GM19395 (cell line): ENCODE results near the gene CP.

Experiments
- ATAC-seq: cut with Tn5 transposase; IDR thresholded peaks from one replicate; pipeline ENCODE4 v1.9.1; 2021; ENCODE audit warnings: mild to moderate bottlenecking, moderate library complexity; ENCODE audit not compliant: unreplicated experiment

CP gene

GRCh38 chr3:149186721-149187120 lies 34.9 kb downstream of the CP start:
- ATAC-seq: no peak

DNA sequence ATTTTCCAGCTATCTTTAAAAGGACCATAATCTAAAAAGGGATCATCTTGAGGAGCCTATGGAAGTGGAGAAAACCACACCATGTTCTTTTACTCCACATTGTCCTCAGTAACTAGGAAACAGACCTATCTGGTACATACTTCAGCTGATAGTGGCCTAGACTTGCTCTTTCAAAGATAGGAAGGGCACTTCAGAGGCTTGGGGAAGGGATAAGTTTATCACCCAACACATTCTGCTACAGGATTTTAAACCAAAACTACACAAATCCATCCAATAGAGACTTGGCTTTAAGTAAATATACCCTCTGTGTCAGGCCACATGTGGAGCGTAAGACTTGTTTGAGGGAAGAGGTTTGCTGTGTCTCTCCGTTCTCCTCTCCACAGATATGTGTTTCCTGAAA lies 35.4 kb downstream of the CP start:
- ATAC-seq: no peak

- no peak for ATAC-seq
Observed at GRCh38 chr3:149181182-149181581, 40.4 kb downstream of the CP start.

DNA sequence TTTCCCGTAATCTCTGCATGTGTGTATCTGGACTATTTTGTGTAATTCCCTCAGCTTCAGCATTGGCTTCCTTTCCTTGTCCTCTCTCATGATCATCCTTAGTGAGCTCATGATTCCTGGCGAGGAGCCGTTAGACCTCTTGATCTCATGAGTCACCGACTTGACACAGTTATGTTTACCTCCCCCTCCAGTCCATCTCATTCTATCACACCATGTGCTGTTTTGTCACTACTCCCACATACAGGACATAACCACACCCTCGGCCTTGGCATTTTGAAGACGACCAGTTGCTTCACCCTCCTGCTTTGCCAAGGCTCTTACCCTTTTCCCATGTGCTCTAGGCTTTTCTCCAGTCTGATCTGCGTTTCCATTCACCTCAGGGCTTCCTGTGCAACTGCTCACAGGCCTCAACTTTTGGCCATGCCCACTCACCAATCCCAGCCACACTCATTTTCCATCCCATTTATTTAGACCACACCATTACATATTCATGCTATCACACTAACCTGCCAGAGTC lies 41.5 kb downstream of the CP start:
- no peak for ATAC-seq

GRCh38 chr3:149179220-149179619 lies 42.4 kb downstream of the CP start:
- ATAC-seq: no peak

DNA sequence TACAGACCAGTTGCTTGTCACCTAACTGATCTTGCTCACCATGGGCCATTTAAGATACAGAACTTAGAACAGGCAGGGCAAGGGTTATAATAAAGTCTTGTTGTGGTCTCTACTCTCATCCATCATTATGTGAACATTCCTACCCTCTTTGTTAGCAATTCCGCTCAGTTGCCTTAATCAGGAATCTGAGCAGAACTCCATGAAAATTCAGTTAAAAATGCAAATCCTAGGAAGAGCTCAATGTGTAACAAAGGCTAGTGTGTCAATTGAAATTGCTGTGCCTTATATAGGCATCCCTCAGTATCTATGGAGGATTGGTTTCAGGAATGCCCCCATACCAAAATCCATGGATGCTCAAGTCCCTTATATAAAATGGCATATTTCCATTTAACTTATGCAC lies 44.5 kb downstream of the CP start:
- no peak for ATAC-seq

GRCh38 chr3:149174901-149175300 lies 46.7 kb downstream of the CP start:
- ATAC-seq: peak; percentile 94

DNA sequence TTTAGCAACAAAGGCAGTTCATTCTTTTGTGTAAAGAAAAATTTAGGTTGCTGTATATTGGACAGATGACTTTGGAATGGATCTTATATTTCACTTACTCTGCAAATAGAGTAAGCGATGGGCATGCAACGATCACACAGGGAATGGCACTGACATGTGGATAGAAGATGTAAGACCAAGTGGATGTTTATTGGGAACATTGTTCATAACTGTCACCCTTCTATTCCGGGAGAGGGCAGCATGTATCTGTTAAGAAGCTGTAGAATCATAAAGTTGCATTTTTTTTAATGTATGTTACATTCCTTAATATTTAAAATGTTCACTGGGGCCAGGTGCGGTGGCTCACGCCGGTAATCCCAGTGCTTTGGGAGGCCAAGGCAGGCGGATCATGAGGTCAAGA lies 51.0 kb downstream of the CP start:
- ATAC-seq: no peak

DNA sequence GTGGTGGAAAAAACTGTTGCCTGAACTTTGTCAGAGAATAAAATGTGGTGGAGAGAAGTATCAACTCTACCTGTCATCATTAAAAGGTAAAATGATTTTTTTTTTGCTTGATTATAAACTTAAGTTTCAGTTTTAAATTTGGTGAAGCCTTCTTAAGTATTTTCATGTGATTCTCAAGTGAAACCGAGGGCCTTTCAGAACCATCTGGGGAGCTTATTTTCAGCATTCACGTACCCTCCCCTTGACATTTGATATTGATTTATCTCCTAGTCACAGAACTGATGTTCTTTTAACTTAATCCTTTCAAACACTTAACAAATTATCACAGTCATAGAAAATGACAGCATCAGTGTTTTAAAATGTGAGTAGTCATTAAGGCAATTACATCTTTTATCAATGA lies 53.7 kb downstream of the CP start:
- ATAC-seq: no peak

GRCh38 chr3:149163066-149163465 lies 58.6 kb downstream of the CP start:
- ATAC-seq: no peak

DNA sequence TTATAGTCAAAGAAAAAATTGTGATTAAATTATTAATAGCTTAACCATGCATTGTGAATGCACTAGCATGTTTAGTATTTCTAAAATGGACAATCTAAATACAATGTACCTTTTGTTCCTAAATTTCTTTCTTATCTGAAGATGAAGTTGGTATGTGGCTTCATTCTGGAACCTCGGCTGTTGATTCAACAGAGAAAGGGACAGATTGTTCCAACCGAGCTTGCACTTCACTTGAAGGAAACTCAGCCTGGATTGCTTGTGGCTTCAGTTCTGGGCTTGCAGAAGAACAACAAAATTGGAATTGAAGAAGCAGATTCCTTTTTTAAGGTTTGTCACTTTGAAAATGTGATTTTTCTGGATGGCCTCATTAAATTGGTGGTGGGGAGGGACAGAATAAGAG lies 59.6 kb downstream of the CP start:
- no peak for ATAC-seq

DNA sequence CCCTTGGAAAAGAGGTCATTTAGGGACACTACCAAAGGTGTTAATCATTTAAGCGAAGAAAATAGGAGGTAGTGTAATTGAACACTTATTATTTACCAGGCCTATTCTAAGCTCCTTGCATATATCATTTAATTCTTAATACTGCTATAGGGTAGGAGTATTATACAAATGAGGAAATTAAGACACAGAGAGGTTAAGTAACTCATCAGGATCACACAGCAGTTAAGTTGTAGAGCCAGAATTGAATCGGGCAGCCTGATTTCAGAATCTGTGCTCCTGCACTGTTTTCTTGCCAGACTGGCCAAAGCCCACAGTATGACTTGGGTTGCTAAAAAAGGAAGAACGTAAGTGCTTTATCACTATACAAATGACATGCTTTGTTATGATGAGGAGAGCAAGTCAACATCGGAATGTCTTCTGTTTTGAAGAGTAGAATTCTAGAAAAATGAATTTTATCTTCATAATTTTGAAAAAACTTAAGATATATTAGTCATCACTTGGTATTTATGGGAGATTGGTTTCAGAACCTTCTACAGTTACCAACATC lies 60.8 kb downstream of the CP start:
- ATAC-seq: no peak

DNA sequence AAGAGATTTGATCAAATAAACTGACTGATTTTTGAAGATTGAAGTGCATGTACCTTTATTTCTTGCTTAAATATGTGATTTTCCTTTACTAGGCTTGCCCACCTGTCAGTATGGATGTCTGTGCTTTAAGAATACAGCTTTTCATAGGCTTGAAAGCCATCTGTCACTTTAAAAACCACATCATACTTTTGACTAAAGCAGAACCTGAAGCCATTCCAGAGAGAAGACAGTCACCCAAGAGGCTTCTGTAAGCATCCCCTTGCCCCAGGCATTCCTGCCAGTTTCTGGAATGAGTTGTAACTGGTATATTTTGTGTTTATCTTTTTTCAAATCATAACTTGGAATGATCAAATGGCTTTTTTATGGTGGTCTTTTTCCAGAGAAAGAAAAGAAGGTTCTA lies 68.2 kb downstream of the CP start:
- ATAC-seq: no peak

GRCh38 chr3:149152420-149152819 lies 69.2 kb downstream of the CP start:
- peak; percentile 95 for ATAC-seq

GRCh38 chr3:149151843-149152242 lies 69.8 kb downstream of the CP start:
- no peak for ATAC-seq

GRCh38 chr3:149150436-149150835 lies 71.2 kb downstream of the CP start:
- no peak for ATAC-seq

GRCh38 chr3:149145974-149146373 lies 75.7 kb downstream of the CP start:
- ATAC-seq: peak; percentile 84

GRCh38 chr3:149145356-149145755 lies 76.3 kb downstream of the CP start:
- no peak for ATAC-seq

DNA sequence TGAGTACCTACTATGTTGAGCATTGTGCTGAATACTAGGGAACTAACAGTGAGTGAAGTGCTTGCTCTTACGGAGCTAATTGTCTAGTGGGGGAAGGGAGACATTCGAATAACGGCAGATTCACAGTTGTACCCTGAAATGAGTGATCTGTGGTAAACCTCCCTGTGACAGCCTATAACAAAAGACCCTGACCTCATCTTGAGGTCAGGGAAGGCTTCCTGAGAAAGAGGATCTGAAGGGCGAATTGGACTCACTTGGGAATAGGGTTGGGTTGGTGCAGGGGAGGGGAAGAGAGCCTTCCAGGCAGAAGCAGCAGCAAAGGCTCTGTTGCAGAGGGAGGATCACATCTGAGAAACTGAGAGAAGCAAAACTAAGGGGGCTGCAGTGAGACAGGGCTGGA lies 78.9 kb downstream of the CP start:
- no peak for ATAC-seq

- ATAC-seq: no peak
Observed at GRCh38 chr3:149134575-149134974, 87.1 kb downstream of the CP start.

DNA sequence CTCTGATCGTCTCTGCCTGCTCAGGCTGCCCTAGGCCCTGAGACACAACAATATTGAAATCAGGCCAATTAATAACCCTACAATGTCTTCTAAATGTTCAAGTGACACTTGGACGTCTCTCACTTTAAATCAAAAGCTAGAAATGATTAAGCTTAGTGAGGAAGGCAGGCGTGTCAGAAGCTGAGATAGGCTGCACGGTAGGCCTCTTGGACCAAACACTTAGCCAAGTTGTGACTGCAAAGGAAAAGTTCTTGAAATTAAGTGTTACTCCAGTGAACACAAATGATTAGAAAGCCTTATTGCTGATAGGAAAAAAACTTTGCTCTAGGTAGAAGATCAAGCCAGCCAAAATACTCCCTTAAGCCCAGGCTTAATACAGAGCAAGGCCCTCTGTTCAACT lies 90.0 kb downstream of the CP start:
- no peak for ATAC-seq

DNA sequence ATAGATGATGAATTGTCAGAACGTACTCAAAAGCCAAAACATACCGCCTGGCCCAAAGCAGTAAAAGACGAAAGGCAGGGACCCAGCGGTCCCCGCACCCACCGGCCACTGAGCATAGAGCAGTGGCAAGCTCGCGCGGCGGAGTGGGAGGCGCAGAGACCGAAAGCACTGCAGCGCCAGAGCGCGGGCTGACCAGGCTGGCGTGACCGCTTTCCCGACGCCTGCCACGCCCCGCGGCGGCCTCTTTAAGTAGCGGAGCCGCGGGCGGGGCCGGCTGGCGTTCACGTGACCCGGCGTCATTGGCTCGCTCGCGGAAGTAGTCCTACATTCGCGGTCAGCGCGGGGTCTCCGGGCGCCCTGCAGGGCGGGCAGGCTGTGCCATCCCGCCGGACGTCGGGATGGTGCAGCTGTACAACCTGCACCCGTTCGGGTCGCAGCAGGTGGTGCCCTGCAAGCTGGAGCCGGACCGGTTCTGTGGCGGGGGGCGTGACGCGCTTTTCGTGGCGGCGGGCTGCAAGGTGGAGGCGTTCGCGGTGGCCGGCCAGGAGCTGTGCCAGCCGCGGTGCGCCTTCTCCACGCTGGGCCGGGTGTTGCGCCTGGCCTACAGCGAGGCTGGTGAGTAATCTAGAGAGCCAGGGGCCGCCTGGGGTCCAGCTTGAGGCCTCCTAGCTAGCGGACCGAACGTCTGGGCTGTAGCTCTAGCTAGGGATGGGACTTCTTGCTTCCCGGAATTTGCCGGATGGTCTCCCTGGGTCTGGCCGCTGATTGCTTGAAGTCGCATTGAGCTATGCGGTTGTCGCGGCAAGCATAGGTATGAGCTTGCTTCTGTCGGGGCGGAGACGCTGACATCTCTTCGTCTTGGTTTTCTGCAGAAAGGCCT lies 92.1 kb downstream of the CP start, which contains the start of gene HPS3:
Gene HPS3, plus strand, starts transcription at position 313 of the 880 bp plus-strand sequence. Its CDS starts 86 bp downstream, at position 399.
- peak; percentile 88 for ATAC-seq
